NCI-H1105 (cell line): ENCODE measurements around the gene RPL31.

Experiments used
- DNase-seq: peaks from one replicate; lab custom pipeline; 2025; lab: John Stamatoyannopoulos, UW

The RPL31 gene

GRCh38 chr2:100975521-100975785 lies 26.6 kb upstream of the RPL31 start:
- no peak for DNase-seq

- no peak for DNase-seq
These were observed 26.0 kb upstream of the RPL31 start for GRCh38 chr2:100976061-100976460.

- DNase-seq: no peak
These were observed 25.3 kb upstream of the RPL31 start for GRCh38 chr2:100976645-100977391.

- no peak for DNase-seq
These were observed 24.6 kb upstream of the RPL31 start for GRCh38 chr2:100977511-100977910.

- DNase-seq: no peak
These were observed 23.4 kb upstream of the RPL31 start for GRCh38 chr2:100978582-100979191.

GRCh38 chr2:100980046-100980445 lies 22.0 kb upstream of the RPL31 start:
- no peak for DNase-seq

- DNase-seq: no peak
These were observed 21.1 kb upstream of the RPL31 start for GRCh38 chr2:100981011-100981410.

- DNase-seq: no peak
These were observed 19.6 kb upstream of the RPL31 start for GRCh38 chr2:100982431-100982861.

- no peak for DNase-seq
These were observed 18.9 kb upstream of the RPL31 start for GRCh38 chr2:100983201-100983600.

- no peak for DNase-seq
These were observed 18.3 kb upstream of the RPL31 start for GRCh38 chr2:100983684-100984310.

- peak; percentile 72 for DNase-seq
These were observed 17.2 kb upstream of the RPL31 start for GRCh38 chr2:100984892-100985307.

- DNase-seq: no peak
These were observed 15.9 kb upstream of the RPL31 start for GRCh38 chr2:100986157-100986556.

- no peak for DNase-seq
These were observed 14.6 kb upstream of the RPL31 start for GRCh38 chr2:100987536-100987935.

- no peak for DNase-seq
These were observed 14.1 kb upstream of the RPL31 start for GRCh38 chr2:100987974-100988373.

- DNase-seq: no peak
These were observed 13.3 kb upstream of the RPL31 start for GRCh38 chr2:100988630-100989417.

GRCh38 chr2:100989666-100990065 lies 12.4 kb upstream of the RPL31 start:
- no peak for DNase-seq

GRCh38 chr2:100990166-100990565 lies 11.9 kb upstream of the RPL31 start:
- DNase-seq: no peak

- DNase-seq: no peak
These were observed 11.3 kb upstream of the RPL31 start for GRCh38 chr2:100990650-100991403.

- no peak for DNase-seq
These were observed 10.7 kb upstream of the RPL31 start for GRCh38 chr2:100991404-100991773.

- DNase-seq: no peak
These were observed 9.8 kb upstream of the RPL31 start for GRCh38 chr2:100992262-100992661.

GRCh38 chr2:100993294-100993693 lies 8.8 kb upstream of the RPL31 start:
- no peak for DNase-seq
